ENCODE data around the gene KRTAP5-10.
"Not testable (repeated sequence)": the region's sequence is repeated elsewhere in the genome, so short reads cannot be mapped to it uniquely, and the experiment has no call there.

The KRTAP5-10 gene

DNA sequence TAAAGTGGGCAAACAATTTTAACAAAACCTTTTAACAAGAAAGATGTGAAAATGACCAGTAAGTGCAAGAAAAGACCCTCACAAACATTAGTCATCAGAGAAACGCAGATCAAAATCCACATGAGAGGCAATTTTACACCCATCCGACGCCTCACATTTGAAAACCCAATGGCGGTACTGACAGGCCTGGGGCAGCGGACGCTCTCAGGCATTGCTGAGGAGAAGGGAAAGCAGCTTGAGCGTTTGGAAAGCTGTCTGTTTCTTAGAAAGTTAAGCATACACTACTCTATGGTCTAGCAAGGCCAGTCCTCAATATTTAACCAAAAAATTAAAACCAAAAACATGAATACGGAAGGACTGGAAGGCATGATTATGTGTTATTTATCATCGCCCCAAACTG, 29.5 kb upstream of the KRTAP5-10 start:
- no peak for DNase-seq
- no peak overlapping the region for H3K9ac ChIP-seq (ENCODE audit: low read length)
- no peak overlapping the region for H2AFZ ChIP-seq (ENCODE audit: low read length)
- H3K79me2 ChIP-seq (ENCODE audit: low read length), result no peaks in the 10 kb centered on the region
- H3K4me3 ChIP-seq (ENCODE audit: low read length), result no peak overlapping the region
- TF ChIP-seq EZH2phosphoT487 (IDR thresholded peaks at IDR 0.05; ENCODE audit: low read length) (no peak), EZH2 (optimal IDR thresholded peaks at IDR 0.05; ENCODE audit: low read depth, low read length) (no peak)
- TF ChIP-seq, protein P1, sequence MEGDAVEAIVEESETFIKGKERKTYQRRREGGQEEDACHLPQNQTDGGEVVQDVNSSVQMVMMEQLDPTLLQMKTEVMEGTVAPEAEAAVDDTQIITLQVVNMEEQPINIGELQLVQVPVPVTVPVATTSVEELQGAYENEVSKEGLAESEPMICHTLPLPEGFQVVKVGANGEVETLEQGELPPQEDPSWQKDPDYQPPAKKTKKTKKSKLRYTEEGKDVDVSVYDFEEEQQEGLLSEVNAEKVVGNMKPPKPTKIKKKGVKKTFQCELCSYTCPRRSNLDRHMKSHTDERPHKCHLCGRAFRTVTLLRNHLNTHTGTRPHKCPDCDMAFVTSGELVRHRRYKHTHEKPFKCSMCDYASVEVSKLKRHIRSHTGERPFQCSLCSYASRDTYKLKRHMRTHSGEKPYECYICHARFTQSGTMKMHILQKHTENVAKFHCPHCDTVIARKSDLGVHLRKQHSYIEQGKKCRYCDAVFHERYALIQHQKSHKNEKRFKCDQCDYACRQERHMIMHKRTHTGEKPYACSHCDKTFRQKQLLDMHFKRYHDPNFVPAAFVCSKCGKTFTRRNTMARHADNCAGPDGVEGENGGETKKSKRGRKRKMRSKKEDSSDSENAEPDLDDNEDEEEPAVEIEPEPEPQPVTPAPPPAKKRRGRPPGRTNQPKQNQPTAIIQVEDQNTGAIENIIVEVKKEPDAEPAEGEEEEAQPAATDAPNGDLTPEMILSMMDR (IDR thresholded peaks at IDR 0.05; ENCODE audit: low read length), result no peak
- peaks cover 35% of the 10 kb centered on the region for H3K27me3 ChIP-seq (replicated peaks; ENCODE audit: insufficient read depth, low read length)
- H3F3A ChIP-seq (ENCODE audit: insufficient read depth, low read length), result no peaks in the 10 kb centered on the region
- no peaks in the 10 kb centered on the region for H4K20me1 ChIP-seq (ENCODE audit: insufficient read depth, low read length)
- H3K27ac ChIP-seq (ENCODE audit: low read length), result no peak overlapping the region
- no peaks in the 10 kb centered on the region for H3K36me3 ChIP-seq (replicated peaks; ENCODE audit: insufficient read depth, low read length)
- no peaks in the 10 kb centered on the region for H3K9me3 ChIP-seq (replicated peaks; ENCODE audit: insufficient read depth, low read length)
- H3K9me2 ChIP-seq (replicated peaks; ENCODE audit: insufficient read depth, low read length), result no peaks in the 10 kb centered on the region
- H3K4me2 ChIP-seq (ENCODE audit: low read depth, low read length), result no peak overlapping the region
- H3K4me1 ChIP-seq (ENCODE audit: low read length), result no peaks in the 10 kb centered on the region

DNA sequence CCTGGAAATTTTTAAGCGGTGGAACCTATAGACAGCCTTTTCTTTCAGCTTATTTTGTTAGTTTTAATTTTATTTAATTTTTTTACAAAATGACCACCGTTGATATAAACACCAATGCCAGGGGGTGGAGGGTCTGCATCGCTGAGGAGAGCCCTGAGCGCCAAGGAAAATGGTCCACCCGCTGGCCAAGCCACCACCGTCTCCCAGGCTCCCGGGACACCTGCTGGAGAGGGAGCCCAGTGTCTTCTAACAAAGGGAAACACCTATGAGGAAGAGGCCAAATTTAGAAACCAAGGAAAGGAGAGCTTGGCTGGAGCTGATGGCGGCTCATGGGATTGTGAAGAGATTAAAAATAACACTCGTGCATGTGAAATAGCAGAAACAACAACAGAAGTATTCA, 27.8 kb upstream of the KRTAP5-10 start:
- H3K4me2 ChIP-seq (ENCODE audit: low read depth, low read length), result no peak overlapping the region
- H3K4me1 ChIP-seq (ENCODE audit: low read length), result no peaks in the 10 kb centered on the region
- no peaks in the 10 kb centered on the region for H4K20me1 ChIP-seq (ENCODE audit: insufficient read depth, low read length)
- H3K9ac ChIP-seq (ENCODE audit: low read length), result no peak overlapping the region
- H3K36me3 ChIP-seq (replicated peaks; ENCODE audit: insufficient read depth, low read length), result no peaks in the 10 kb centered on the region
- H3K27ac ChIP-seq (ENCODE audit: low read length), result no peak overlapping the region
- H3K79me2 ChIP-seq (ENCODE audit: low read length), result no peaks in the 10 kb centered on the region
- no peak for DNase-seq
- H3K9me2 ChIP-seq (replicated peaks; ENCODE audit: insufficient read depth, low read length), result no peaks in the 10 kb centered on the region
- H2AFZ ChIP-seq (ENCODE audit: low read length), result no peak overlapping the region
- no peaks in the 10 kb centered on the region for H3F3A ChIP-seq (ENCODE audit: insufficient read depth, low read length)
- no peak overlapping the region for H3K4me3 ChIP-seq (ENCODE audit: low read length)
- peaks cover 46% of the 10 kb centered on the region for H3K27me3 ChIP-seq (replicated peaks; ENCODE audit: insufficient read depth, low read length)
- H3K9me3 ChIP-seq (replicated peaks; ENCODE audit: insufficient read depth, low read length), result no peaks in the 10 kb centered on the region
- TF ChIP-seq, protein P1 (IDR thresholded peaks at IDR 0.05; ENCODE audit: low read length), result no peak
- TF ChIP-seq EZH2 (optimal IDR thresholded peaks at IDR 0.05; ENCODE audit: low read depth, low read length), result no peak
- TF ChIP-seq EZH2phosphoT487 (IDR thresholded peaks at IDR 0.05; ENCODE audit: low read length), result no peak

DNA sequence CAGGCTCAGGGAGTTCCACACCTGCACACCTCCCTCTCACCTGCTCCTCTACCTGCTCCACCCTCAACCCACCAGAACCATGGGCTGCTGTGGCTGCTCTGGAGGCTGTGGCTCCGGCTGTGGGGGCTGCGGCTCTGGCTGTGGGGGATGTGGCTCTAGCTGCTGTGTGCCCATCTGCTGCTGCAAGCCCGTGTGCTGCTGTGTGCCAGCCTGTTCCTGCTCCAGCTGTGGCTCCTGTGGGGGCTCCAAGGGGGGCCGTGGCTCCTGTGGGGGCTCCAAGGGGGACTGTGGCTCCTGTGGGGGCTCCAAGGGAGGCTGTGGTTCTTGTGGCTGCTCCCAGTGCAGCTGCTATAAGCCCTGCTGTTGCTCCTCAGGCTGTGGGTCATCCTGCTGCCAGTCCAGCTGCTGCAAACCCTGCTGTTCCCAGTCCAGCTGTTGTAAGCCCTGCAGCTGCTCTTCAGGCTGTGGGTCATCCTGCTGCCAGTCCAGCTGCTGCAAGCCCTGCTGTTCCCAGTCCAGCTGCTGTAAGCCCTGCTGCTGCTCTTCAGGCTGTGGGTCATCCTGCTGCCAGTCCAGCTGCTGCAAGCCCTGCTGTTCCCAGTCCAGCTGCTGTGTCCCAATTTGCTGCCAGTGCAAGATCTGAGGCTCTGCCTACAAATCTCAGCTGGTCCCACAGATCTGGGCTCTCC, 27.2 kb upstream of the KRTAP5-10 start, which contains the start of gene KRTAP5-8:
KRTAP5-8 (plus strand) TSS at position 49 of the 689 bp plus-strand sequence; CDS start at position 80, 31 bp downstream.
- H3F3A ChIP-seq (ENCODE audit: insufficient read depth, low read length); H3K27ac ChIP-seq (ENCODE audit: low read length); H3K36me3 ChIP-seq (replicated peaks; ENCODE audit: insufficient read depth, low read length); H3K4me1 ChIP-seq (ENCODE audit: low read length); H4K20me1 ChIP-seq (ENCODE audit: insufficient read depth, low read length); H3K4me2 ChIP-seq (ENCODE audit: low read depth, low read length); DNase-seq; H3K9me2 ChIP-seq (replicated peaks; ENCODE audit: insufficient read depth, low read length); H2AFZ ChIP-seq (ENCODE audit: low read length); H3K9ac ChIP-seq (ENCODE audit: low read length); H3K4me3 ChIP-seq (ENCODE audit: low read length); H3K9me3 ChIP-seq (replicated peaks; ENCODE audit: insufficient read depth, low read length); H3K79me2 ChIP-seq (ENCODE audit: low read length): not testable (repeated sequence)
- peaks cover 48% of the 10 kb centered on the region for H3K27me3 ChIP-seq (replicated peaks; ENCODE audit: insufficient read depth, low read length)

DNA sequence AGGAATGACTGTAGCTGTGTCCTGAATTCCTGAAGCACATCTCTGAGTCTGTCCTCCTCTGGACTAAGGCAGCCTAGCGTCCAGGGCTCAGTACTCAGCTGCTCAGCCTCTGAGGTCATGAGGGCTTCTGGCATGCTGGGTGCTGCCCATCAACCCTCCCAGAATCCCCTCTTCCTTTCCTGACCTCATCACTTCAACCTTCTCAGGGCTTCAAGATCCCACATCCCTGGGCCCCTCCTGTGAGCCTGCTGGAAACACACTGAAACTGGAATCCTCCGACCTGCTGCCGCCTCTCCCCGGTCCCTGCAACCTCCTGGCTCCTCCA, 26.7 kb upstream of the KRTAP5-10 start:
- Histone ChIP-seq H3K27me3 (replicated peaks; ENCODE audit: insufficient read depth, low read length) (peaks cover 51% of the 10 kb centered on the region), H3K4me2 (ENCODE audit: low read depth, low read length) (no peak overlapping the region), H3K79me2 (ENCODE audit: low read length) (no peaks in the 10 kb centered on the region), H3K4me1 (ENCODE audit: low read length) (no peaks in the 10 kb centered on the region), H3F3A (ENCODE audit: insufficient read depth, low read length) (no peaks in the 10 kb centered on the region), H4K20me1 (ENCODE audit: insufficient read depth, low read length) (no peaks in the 10 kb centered on the region), H3K27ac (ENCODE audit: low read length) (no peak overlapping the region), H3K36me3 (replicated peaks; ENCODE audit: insufficient read depth, low read length) (no peaks in the 10 kb centered on the region), H3K9ac (ENCODE audit: low read length) (no peak overlapping the region), H3K9me3 (replicated peaks; ENCODE audit: insufficient read depth, low read length) (no peaks in the 10 kb centered on the region), H3K4me3 (ENCODE audit: low read length) (no peak overlapping the region), H3K9me2 (replicated peaks; ENCODE audit: insufficient read depth, low read length) (no peaks in the 10 kb centered on the region), H2AFZ (ENCODE audit: low read length) (no peak overlapping the region)
- no peak for TF ChIP-seq EZH2 (optimal IDR thresholded peaks at IDR 0.05; ENCODE audit: low read depth, low read length)
- TF ChIP-seq, protein P1 (IDR thresholded peaks at IDR 0.05; ENCODE audit: low read length), result no peak
- TF ChIP-seq EZH2phosphoT487 (IDR thresholded peaks at IDR 0.05; ENCODE audit: low read length), result no peak
- no peak for DNase-seq

Data from MM.1S (cell line).